ELF-1 (cell line): ENCODE results near the gene TBCD.

ENCODE experiments used
- DNase-seq: peaks from one replicate; pipeline ENCODE4 v3.0.0-alpha.2; 2016; ENCODE audit warnings: low read depth, low spot score

TBCD gene

GRCh38 chr17:82810644-82811430, 59.0 kb downstream of the TBCD start:
- DNase-seq: no peak

- DNase-seq: no peak
Observed at GRCh38 chr17:82812058-82812457, 60.2 kb downstream of the TBCD start.

- no peak for DNase-seq
Observed at GRCh38 chr17:82812601-82813000, 60.7 kb downstream of the TBCD start.

GRCh38 chr17:82813299-82814051, 61.6 kb downstream of the TBCD start:
- no peak for DNase-seq

- DNase-seq: no peak
Observed at GRCh38 chr17:82814834-82815233, 63.0 kb downstream of the TBCD start.

GRCh38 chr17:82815354-82815753, 63.5 kb downstream of the TBCD start:
- DNase-seq: no peak

- DNase-seq: no peak
Observed at GRCh38 chr17:82815790-82816305, 64.0 kb downstream of the TBCD start.

GRCh38 chr17:82816358-82816757, 64.5 kb downstream of the TBCD start:
- no peak for DNase-seq

GRCh38 chr17:82817947-82818346, 66.1 kb downstream of the TBCD start:
- DNase-seq: no peak

- no peak for DNase-seq
Observed at GRCh38 chr17:82820278-82821251, 68.7 kb downstream of the TBCD start.

- no peak for DNase-seq
Observed at GRCh38 chr17:82821554-82821953, 69.7 kb downstream of the TBCD start.

GRCh38 chr17:82822281-82822680, 70.4 kb downstream of the TBCD start:
- no peak for DNase-seq

- DNase-seq: no peak
Observed at GRCh38 chr17:82823004-82823403, 71.1 kb downstream of the TBCD start.

GRCh38 chr17:82825540-82826124, 73.8 kb downstream of the TBCD start:
- DNase-seq: no peak

GRCh38 chr17:82826211-82826610, 74.3 kb downstream of the TBCD start:
- DNase-seq: no peak

GRCh38 chr17:82826956-82827355, 75.1 kb downstream of the TBCD start:
- no peak for DNase-seq

- no peak for DNase-seq
Observed at GRCh38 chr17:82828875-82829487, 77.1 kb downstream of the TBCD start.

GRCh38 chr17:82830249-82830661, 78.4 kb downstream of the TBCD start:
- DNase-seq: no peak

- DNase-seq: no peak
Observed at GRCh38 chr17:82831041-82831817, 79.4 kb downstream of the TBCD start.

GRCh38 chr17:82831818-82832200, 79.9 kb downstream of the TBCD start:
- no peak for DNase-seq
